DOHH2 (cell line): Measurements from ENCODE around the gene RASGRF1.

ENCODE experiments used
- CTCF ChIP-seq: fragments of 200-600 bp; sonication (generic); IDR thresholded peaks from one replicate; pipeline ENCODE4 v1.5.1; 2014; ENCODE audit warnings: antibody characterized with exemption, mild to moderate bottlenecking, low read depth, low read length; ENCODE audit not compliant: poor library complexity, severe bottlenecking
- EZH2phosphoT487 ChIP-seq: fragments of 200-600 bp; sonication (generic); IDR thresholded peaks from 2 replicates; pipeline ENCODE4 v1.6.1; 2017; ENCODE audit warnings: borderline replicate concordance, mild to moderate bottlenecking, antibody characterized with exemption, low read length, moderate library complexity, mixed read lengths

GRCh38 chr15:78977591-78978347 lies 112.8 kb downstream of the RASGRF1 start:
- TF ChIP-seq CTCF = no peak
- TF ChIP-seq EZH2phosphoT487 = no peak
